ENCODE results near the gene HBM. TPM values are rescaled to one million over a fixed set of nuclear protein-coding genes. Genes with fewer than 3 reads are reported as not detected.
"Not testable (repeated sequence)": the region's sequence is repeated elsewhere in the genome, so short reads cannot be mapped to it uniquely, and the experiment has no call there.

The HBM gene
- total and polyA plus RNA-seq, 2 donors, result 25.3 TPM; not detected in 1

DNA sequence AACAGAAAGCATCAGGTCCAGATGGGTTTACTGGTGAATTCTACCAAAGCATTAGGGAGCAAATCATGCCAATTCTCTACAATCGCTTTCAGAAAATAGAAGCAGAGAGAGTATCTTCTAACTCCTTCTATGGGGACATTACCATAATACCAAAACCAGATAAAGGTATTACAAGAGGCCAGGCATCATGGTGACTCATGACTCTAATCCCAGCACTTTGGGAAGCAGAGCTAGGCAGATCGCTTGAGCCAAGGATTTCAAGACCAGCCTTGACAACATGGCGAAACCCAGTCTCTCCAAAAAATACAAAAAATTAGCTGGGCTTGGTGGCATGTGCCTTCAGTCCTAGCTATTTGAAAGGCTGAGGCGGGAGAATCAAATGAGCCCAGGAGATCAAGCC, 37.5 kb downstream of the HBM start:
- H3K36me3 ChIP-seq (ENCODE audit: control insufficient read depth in 2 of 2, insufficient read depth in 2 of 2, low read length in 1 of 2), result peaks cover 77 to 80% of the 10 kb centered on the region in 2 donors

DNA sequence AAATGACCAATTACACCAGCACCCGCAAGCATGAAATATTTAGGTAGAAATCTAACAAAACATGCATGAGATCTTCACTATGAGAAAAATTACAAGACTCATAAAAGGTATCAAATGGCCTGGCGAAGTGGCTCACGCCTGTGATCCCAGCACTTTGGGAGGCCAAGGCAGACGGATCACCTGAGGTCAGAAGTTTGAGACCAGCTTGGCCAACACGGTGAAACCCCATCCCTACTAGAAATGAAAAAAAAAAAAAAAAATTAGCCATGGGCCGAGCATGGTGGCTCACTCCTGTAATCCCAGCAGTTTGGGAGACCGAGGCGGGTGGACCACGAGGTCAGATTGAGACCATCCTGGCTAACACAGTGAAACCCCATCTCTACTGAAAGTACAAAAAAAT, 38.3 kb downstream of the HBM start:
- DNase-seq (ENCODE audit: low read depth in 6 of 9, low spot score in 9 of 9); H3K9me3 ChIP-seq (ENCODE audit: control insufficient read depth in 2 of 2, insufficient read depth in 1 of 2, low read length in 1 of 2); H3K27me3 ChIP-seq (ENCODE audit: control insufficient read depth in 2 of 2, insufficient read depth in 1 of 2, low read length in 1 of 2); H3K4me1 ChIP-seq (ENCODE audit: control insufficient read depth in 2 of 2, insufficient read depth in 2 of 2, low read length in 2 of 2); H3K27ac ChIP-seq (ENCODE audit: low read depth in 1 of 2, low read length in 1 of 2); H3K4me3 ChIP-seq (ENCODE audit: low read length in 2 of 2): not testable (repeated sequence)
- peaks cover 76 to 77% of the 10 kb centered on the region in 2 donors for H3K36me3 ChIP-seq (ENCODE audit: control insufficient read depth in 2 of 2, insufficient read depth in 2 of 2, low read length in 1 of 2)
- whole genome bisulfite sequencing, result 98% methylated on average over 9 of the region's 9 CpGs

More for the DNA sequence above, 37.5 kb downstream of the HBM start:
- Histone ChIP-seq H3K4me3 (ENCODE audit: low read length in 2 of 2) (no peak overlapping the region), H3K9me3 (ENCODE audit: control insufficient read depth in 2 of 2, insufficient read depth in 1 of 2, low read length in 1 of 2) (no peaks in the 10 kb centered on the region), H3K27ac (ENCODE audit: low read depth in 1 of 2, low read length in 1 of 2) (no peak overlapping the region), H3K27me3 (ENCODE audit: control insufficient read depth in 2 of 2, insufficient read depth in 1 of 2, low read length in 1 of 2) (no peaks in the 10 kb centered on the region), H3K4me1 (ENCODE audit: control insufficient read depth in 2 of 2, insufficient read depth in 2 of 2, low read length in 2 of 2) (no peaks in the 10 kb centered on the region)
- over 99% methylated on average over 4 of the region's 4 CpGs for WGBS
- no peak for DNase-seq (ENCODE audit: low read depth in 6 of 9, low spot score in 9 of 9)

DNA sequence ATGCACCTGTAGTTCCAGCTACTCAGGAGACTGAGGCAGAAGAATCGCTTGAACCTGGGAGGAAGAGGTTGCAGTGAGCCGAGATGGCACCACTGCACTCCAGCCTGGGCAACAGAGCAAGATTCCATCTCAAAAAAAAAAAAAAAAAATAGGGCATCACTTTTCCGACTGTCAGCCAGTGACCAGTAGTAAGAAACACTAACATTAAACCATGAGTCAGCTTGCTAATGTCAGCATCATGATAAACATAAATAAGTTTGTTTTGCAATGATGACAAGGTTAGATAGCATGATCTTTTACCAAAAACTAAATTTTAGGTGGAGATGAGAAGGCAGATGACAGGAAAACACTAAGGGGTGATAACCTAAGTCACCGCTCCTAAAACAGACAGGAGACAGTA, 43.6 kb downstream of the HBM start:
- not testable (repeated sequence) for H3K4me3 ChIP-seq (ENCODE audit: low read length in 2 of 2); H3K27me3 ChIP-seq (ENCODE audit: control insufficient read depth in 2 of 2, insufficient read depth in 1 of 2, low read length in 1 of 2); H3K27ac ChIP-seq (ENCODE audit: low read depth in 1 of 2, low read length in 1 of 2); H3K4me1 ChIP-seq (ENCODE audit: control insufficient read depth in 2 of 2, insufficient read depth in 2 of 2, low read length in 2 of 2); DNase-seq (ENCODE audit: low read depth in 6 of 9, low spot score in 9 of 9); H3K9me3 ChIP-seq (ENCODE audit: control insufficient read depth in 2 of 2, insufficient read depth in 1 of 2, low read length in 1 of 2)
- 95% methylated on average over 4 of the region's 4 CpGs for WGBS
- H3K36me3 ChIP-seq (ENCODE audit: control insufficient read depth in 2 of 2, insufficient read depth in 2 of 2, low read length in 1 of 2), result peaks cover 80 to 90% of the 10 kb centered on the region in 2 donors

DNA sequence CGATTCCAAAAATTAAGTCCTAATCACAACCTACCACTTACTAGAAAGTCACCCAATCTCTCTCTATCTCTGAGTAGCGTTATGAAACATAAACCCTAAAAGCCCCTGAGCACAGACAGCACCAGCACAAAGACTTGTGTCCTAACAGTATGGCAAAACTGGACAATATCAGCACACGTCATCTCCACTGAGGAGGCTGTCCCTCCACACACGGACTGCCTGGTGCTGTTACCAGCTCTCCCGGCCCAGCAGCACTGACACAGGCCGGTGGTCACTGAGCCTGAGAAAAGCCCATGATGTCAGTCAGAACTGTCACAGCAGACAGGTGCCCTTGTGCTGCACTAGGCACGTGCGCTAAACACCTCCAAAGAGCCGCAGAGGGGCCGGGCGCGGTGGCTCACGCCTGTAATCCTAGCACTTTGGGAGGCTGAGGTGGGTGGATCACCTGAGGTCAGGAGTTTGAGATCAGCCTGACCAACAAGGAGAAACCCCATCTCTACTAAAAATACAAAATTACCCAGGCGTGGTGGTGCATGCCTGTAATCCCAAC, 45.9 kb downstream of the HBM start:
- WGBS, result 97% methylated on average over 14 of the region's 14 CpGs
- H3K27me3 ChIP-seq (ENCODE audit: control insufficient read depth in 2 of 2, insufficient read depth in 1 of 2, low read length in 1 of 2); H3K4me1 ChIP-seq (ENCODE audit: control insufficient read depth in 2 of 2, insufficient read depth in 2 of 2, low read length in 2 of 2); DNase-seq (ENCODE audit: low read depth in 6 of 9, low spot score in 9 of 9); H3K27ac ChIP-seq (ENCODE audit: low read depth in 1 of 2, low read length in 1 of 2); H3K9me3 ChIP-seq (ENCODE audit: control insufficient read depth in 2 of 2, insufficient read depth in 1 of 2, low read length in 1 of 2); H3K4me3 ChIP-seq (ENCODE audit: low read length in 2 of 2): not testable (repeated sequence)
- peaks cover 82 to 88% of the 10 kb centered on the region in 2 donors for H3K36me3 ChIP-seq (ENCODE audit: control insufficient read depth in 2 of 2, insufficient read depth in 2 of 2, low read length in 1 of 2)

DNA sequence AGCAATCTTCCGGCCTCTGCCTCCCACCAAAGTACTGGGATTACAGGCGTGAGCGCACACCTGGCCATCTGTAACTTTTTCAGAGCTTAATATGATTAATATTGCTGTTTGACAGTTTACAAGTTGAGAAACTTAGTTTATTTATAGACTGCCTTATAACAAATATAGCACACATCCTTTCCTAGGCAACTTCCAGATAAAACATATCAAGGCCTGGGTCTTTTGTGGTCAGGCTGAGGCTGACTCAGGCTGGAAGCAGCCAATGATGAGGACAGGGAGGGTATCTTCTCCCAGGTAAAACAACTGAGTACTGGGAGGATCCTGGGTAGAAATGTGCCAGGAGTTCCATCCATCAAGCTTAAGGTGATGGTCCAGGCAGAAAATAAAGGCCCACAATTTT, 47.2 kb downstream of the HBM start:
- Histone ChIP-seq H3K4me3 (ENCODE audit: low read length in 2 of 2) (no peak overlapping the region), H3K27me3 (ENCODE audit: control insufficient read depth in 2 of 2, insufficient read depth in 1 of 2, low read length in 1 of 2) (no peaks in the 10 kb centered on the region), H3K27ac (ENCODE audit: low read depth in 1 of 2, low read length in 1 of 2) (no peak overlapping the region), H3K36me3 (ENCODE audit: control insufficient read depth in 2 of 2, insufficient read depth in 2 of 2, low read length in 1 of 2) (peaks cover 82 to 89% of the 10 kb centered on the region in 2 donors), H3K4me1 (ENCODE audit: control insufficient read depth in 2 of 2, insufficient read depth in 2 of 2, low read length in 2 of 2) (no peaks in the 10 kb centered on the region), H3K9me3 (ENCODE audit: control insufficient read depth in 2 of 2, insufficient read depth in 1 of 2, low read length in 1 of 2) (no peaks in the 10 kb centered on the region)
- DNase-seq (ENCODE audit: low read depth in 6 of 9, low spot score in 9 of 9), result no peak
- WGBS, result 99% methylated on average over 3 of the region's 3 CpGs

Other genes with a start within 250 kb of the HBM start
- gene POLR3K, start 112.4 kb upstream of the HBM start, total RNA-seq, result 8.6 TPM
- gene POLR3K, start 112.4 kb upstream of the HBM start, polyA plus RNA-seq, result 10.6 TPM
- gene SNRNP25, start 112.2 kb upstream of the HBM start, total RNA-seq, result 33.7 TPM
- gene SNRNP25, start 112.2 kb upstream of the HBM start, polyA plus RNA-seq, result 23.3 TPM
- 1.9 TPM for gene RHBDF1, start 93.3 kb upstream of the HBM start, total RNA-seq
- 10.7 TPM for gene RHBDF1, start 93.3 kb upstream of the HBM start, polyA plus RNA-seq
- gene MPG, start 87.8 kb upstream of the HBM start, total RNA-seq, result 45.1 TPM
- gene MPG, start 87.8 kb upstream of the HBM start, polyA plus RNA-seq, result 58.1 TPM
- 2.8 TPM for gene NPRL3, start 27.3 kb upstream of the HBM start, total RNA-seq
- gene NPRL3, start 27.3 kb upstream of the HBM start, polyA plus RNA-seq, result 16.7 TPM
- 3.2 TPM for gene HBZ, start 13.3 kb upstream of the HBM start, total RNA-seq
- gene HBZ, start 13.3 kb upstream of the HBM start, polyA plus RNA-seq, result 0.34 TPM
- gene HBA2, start 6.9 kb downstream of the HBM start, total RNA-seq, result 595 TPM
- gene HBA2, start 6.9 kb downstream of the HBM start, polyA plus RNA-seq, result 19.8 TPM
- 222 TPM for gene HBA1, start 10.7 kb downstream of the HBM start, total RNA-seq
- gene HBA1, start 10.7 kb downstream of the HBM start, polyA plus RNA-seq, result 9.9 TPM
- 1.9 TPM for gene HBQ1, start 14.5 kb downstream of the HBM start, total RNA-seq
- 0.30 TPM for gene HBQ1, start 14.5 kb downstream of the HBM start, polyA plus RNA-seq
- 64.7 TPM for gene LUC7L, start 63.5 kb downstream of the HBM start, total RNA-seq
- gene LUC7L, start 63.5 kb downstream of the HBM start, polyA plus RNA-seq, result 458 TPM
- gene FAM234A, start 68.8 kb downstream of the HBM start, total RNA-seq, result 12.7 TPM
- 28.3 TPM for gene FAM234A, start 68.8 kb downstream of the HBM start, polyA plus RNA-seq
- not detected for gene RGS11, start 110.0 kb downstream of the HBM start, total RNA-seq
- 1.3 TPM for gene RGS11, start 110.0 kb downstream of the HBM start, polyA plus RNA-seq
- 0.09 TPM for gene ARHGDIG, start 114.6 kb downstream of the HBM start, total RNA-seq
- gene ARHGDIG, start 114.6 kb downstream of the HBM start, polyA plus RNA-seq, result 0.52 TPM
- 0.14 TPM for gene PDIA2, start 117.2 kb downstream of the HBM start, total RNA-seq
- 1.8 TPM for gene PDIA2, start 117.2 kb downstream of the HBM start, polyA plus RNA-seq
- 20.0 TPM for gene AXIN1, start 186.7 kb downstream of the HBM start, total RNA-seq
- 24.1 TPM for gene AXIN1, start 186.7 kb downstream of the HBM start, polyA plus RNA-seq
- 64.2 TPM for gene MRPL28, start 204.6 kb downstream of the HBM start, total RNA-seq
- gene MRPL28, start 204.6 kb downstream of the HBM start, polyA plus RNA-seq, result 79.4 TPM
- 22.1 TPM for gene PGAP6, start 216.0 kb downstream of the HBM start, total RNA-seq
- gene PGAP6, start 216.0 kb downstream of the HBM start, polyA plus RNA-seq, result 47.4 TPM
- 57.1 TPM for gene NME4, start 231.2 kb downstream of the HBM start, total RNA-seq
- 34.4 TPM for gene NME4, start 231.2 kb downstream of the HBM start, polyA plus RNA-seq
- gene DECR2, start 235.9 kb downstream of the HBM start, total RNA-seq, result 4.5 TPM
- gene DECR2, start 235.9 kb downstream of the HBM start, polyA plus RNA-seq, result 14.2 TPM